OCI-LY7 (cell line): ENCODE results near the gene ITGB2. TPM values are rescaled to one million over a fixed set of nuclear protein-coding genes. Genes with fewer than 3 reads are reported as not detected.

Source experiments
- BruUV-seq: library from RNA; stranded (reverse); fragments of 400-500 nt; replicated peaks from 2 replicates; lab custom pipeline; 2021; lab: Mats Ljungman, UMichigan
- CTCF ChIA-PET: fragments of 300-600 bp; sonication (Branson Sonifier 250); formaldehyde crosslinking; loops from one replicate; lab custom pipeline; 2022; ENCODE audit warnings: antibody characterized with exemption; ENCODE audit not compliant: unreplicated experiment; lab: Charles Lee
- POLR2A ChIA-PET: fragments of 300-600 bp; sonication (Branson Sonifier 250); formaldehyde crosslinking; loops from one replicate; lab custom pipeline; 2022; ENCODE audit warnings: antibody characterized with exemption; lab: Charles Lee
- DNase-seq: peaks from one replicate; pipeline ENCODE4 v3.0.0-alpha.2; 2015; ENCODE audit warnings: low spot score
- H2AFZ ChIP-seq: fragments of 200-600 bp; sonication (generic), shearing (Covaris generic); 2 replicates; pipeline ENCODE4 v1.6.1; 2014; ENCODE audit warnings: mild to moderate bottlenecking, antibody characterized with exemption, low read length, moderate library complexity
- H3K27ac ChIP-seq: fragments of 200-600 bp; sonication (generic); 2 replicates; pipeline ENCODE4 v1.5.1; 2014; ENCODE audit warnings: mixed run types, low read depth, mild to moderate bottlenecking, moderate library complexity, low read length, inconsistent platforms; ENCODE audit not compliant: poor library complexity, severe bottlenecking
- H3K36me3 ChIP-seq: fragments of 200-600 bp; sonication (generic); 2 replicates; pipeline ENCODE4 v1.6.1; 2014; ENCODE audit warnings: mild to moderate bottlenecking, antibody characterized with exemption, low read length, moderate library complexity, mixed read lengths; ENCODE audit not compliant: insufficient read depth
- H3K4me1 ChIP-seq: fragments of 200-600 bp; sonication (generic); 2 replicates; pipeline ENCODE4 v1.5.1; 2014; ENCODE audit warnings: mild to moderate bottlenecking, low read length; ENCODE audit not compliant: insufficient read depth, poor library complexity, severe bottlenecking
- H3K4me2 ChIP-seq: fragments of 200-600 bp; sonication (generic); 2 replicates; pipeline ENCODE4 v1.6.1; 2014; ENCODE audit warnings: mild to moderate bottlenecking, low read length
- H3K4me3 ChIP-seq: fragments of 200-600 bp; sonication (generic); 2 replicates; pipeline ENCODE4 v1.5.1; 2014; ENCODE audit warnings: mild to moderate bottlenecking, low read depth, low read length; ENCODE audit not compliant: poor library complexity, severe bottlenecking
- H3K79me2 ChIP-seq: fragments of 200-600 bp; sonication (generic); 2 replicates; pipeline ENCODE4 v1.6.1; 2016; ENCODE audit warnings: low read depth, mild to moderate bottlenecking, low read length, moderate library complexity, mixed read lengths; ENCODE audit not compliant: insufficient read depth
- H3K9me2 ChIP-seq: fragments of 200-600 bp; sonication (generic); 2 replicates; pipeline ENCODE4 v1.6.1; 2016; ENCODE audit warnings: mild to moderate bottlenecking, low read length, mixed read lengths; ENCODE audit not compliant: insufficient read depth
- H3K9me3 ChIP-seq: fragments of 200-600 bp; sonication (generic); 2 replicates; pipeline ENCODE4 v1.6.1; 2014; ENCODE audit warnings: mild to moderate bottlenecking, mixed run types, low read length, mixed read lengths
- H4K20me1 ChIP-seq: fragments of 200-600 bp; sonication (generic); 2 replicates; pipeline ENCODE4 v1.6.1; 2014; ENCODE audit warnings: mild to moderate bottlenecking, antibody characterized with exemption, low read length, moderate library complexity, mixed read lengths; ENCODE audit not compliant: insufficient read depth
- EZH2phosphoT487 ChIP-seq: fragments of 200-600 bp; sonication (generic); IDR thresholded peaks from 2 replicates; pipeline ENCODE4 v1.6.1; 2018; ENCODE audit warnings: low read depth, borderline replicate concordance, mild to moderate bottlenecking, mixed run types, antibody characterized with exemption, low read length, moderate library complexity, mixed read lengths
- intact Hi-C: fragments of 100-400 bp; cut with micrococcal nuclease; formaldehyde crosslinking; loops from one replicate; pipeline ENCODE4 v1.10.0; 2022; ENCODE audit not compliant: unreplicated experiment
- total RNA-seq, 2 experiments: library from RNA; depleted of rRNA in 1 of 2; stranded (reverse); fragments of >200 nt in 1 of 2; shearing (Covaris generic) in 1 of 2; gene quantifications; 2 replicates each; pipeline ENCODE4 v1.2.3, GENCODE V29; 2014 to 2022
- TF ChIP-seq, protein P1 (sequence below): fragments of 200-600 bp; sonication (generic); conservative IDR thresholded peaks from 2 replicates; pipeline ENCODE4 v1.5.1; 2014; ENCODE audit warnings: mild to moderate bottlenecking, antibody characterized with exemption, low read length, moderate library complexity, mixed read lengths

ITGB2 gene
- total RNA-seq, 2 experiments from 2014 or later, result 11.6 to 78.9 TPM

DNA sequence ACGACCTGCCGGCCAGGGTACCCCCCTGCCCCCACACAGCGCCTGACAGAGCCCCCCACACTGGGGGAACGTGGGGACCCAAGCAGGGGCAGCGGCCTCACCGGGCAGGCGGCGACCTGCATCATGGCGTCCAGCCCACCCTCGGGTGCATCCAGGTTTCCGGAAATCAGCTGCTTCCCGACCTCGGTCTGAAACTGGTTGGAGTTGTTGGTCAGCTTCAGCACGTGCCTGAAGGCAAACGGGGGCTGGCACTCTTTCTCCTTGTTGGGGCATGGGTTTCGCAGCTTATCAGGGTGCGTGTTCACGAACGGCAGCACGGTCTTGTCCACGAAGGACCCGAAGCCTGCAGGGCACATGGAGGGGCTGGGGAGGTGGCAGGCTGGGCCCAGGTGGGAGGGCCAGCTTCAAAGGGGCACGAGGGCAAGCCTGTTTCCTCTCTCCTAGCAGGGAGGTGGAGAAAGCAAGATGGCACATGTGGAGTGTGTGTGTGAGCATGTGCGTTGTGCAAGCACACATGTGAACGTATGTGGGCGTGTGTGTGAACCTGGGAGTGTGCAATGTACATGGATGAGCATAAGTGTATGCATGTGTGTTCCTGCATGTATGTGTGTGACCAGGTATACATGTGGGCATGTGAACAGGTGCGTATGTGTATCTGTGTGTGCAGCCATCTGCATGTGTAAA, 19.2 kb downstream of the ITGB2 start:
- no peak for TF ChIP-seq EZH2phosphoT487
- TF ChIP-seq, protein P1, sequence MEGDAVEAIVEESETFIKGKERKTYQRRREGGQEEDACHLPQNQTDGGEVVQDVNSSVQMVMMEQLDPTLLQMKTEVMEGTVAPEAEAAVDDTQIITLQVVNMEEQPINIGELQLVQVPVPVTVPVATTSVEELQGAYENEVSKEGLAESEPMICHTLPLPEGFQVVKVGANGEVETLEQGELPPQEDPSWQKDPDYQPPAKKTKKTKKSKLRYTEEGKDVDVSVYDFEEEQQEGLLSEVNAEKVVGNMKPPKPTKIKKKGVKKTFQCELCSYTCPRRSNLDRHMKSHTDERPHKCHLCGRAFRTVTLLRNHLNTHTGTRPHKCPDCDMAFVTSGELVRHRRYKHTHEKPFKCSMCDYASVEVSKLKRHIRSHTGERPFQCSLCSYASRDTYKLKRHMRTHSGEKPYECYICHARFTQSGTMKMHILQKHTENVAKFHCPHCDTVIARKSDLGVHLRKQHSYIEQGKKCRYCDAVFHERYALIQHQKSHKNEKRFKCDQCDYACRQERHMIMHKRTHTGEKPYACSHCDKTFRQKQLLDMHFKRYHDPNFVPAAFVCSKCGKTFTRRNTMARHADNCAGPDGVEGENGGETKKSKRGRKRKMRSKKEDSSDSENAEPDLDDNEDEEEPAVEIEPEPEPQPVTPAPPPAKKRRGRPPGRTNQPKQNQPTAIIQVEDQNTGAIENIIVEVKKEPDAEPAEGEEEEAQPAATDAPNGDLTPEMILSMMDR, result no peak
- ChIA-PET CTCF (no interaction called here), POLR2A (no interaction called here)
- Histone ChIP-seq H3K9me2 (no peaks in the 10 kb centered on the region), H3K9me3 (no peaks in the 10 kb centered on the region), H4K20me1 (no peaks in the 10 kb centered on the region), H3K27ac (no peak overlapping the region), H3K36me3 (no peaks in the 10 kb centered on the region), H3K4me2 (no peak overlapping the region), H2AFZ (no peak overlapping the region), H3K4me3 (no peak overlapping the region), H3K4me1 (no peaks in the 10 kb centered on the region), H3K79me2 (no peaks in the 10 kb centered on the region)
- intact Hi-C loops, result no loop called here
- DNase-seq, result no peak
- no TSS peak for BruUV-seq

DNA sequence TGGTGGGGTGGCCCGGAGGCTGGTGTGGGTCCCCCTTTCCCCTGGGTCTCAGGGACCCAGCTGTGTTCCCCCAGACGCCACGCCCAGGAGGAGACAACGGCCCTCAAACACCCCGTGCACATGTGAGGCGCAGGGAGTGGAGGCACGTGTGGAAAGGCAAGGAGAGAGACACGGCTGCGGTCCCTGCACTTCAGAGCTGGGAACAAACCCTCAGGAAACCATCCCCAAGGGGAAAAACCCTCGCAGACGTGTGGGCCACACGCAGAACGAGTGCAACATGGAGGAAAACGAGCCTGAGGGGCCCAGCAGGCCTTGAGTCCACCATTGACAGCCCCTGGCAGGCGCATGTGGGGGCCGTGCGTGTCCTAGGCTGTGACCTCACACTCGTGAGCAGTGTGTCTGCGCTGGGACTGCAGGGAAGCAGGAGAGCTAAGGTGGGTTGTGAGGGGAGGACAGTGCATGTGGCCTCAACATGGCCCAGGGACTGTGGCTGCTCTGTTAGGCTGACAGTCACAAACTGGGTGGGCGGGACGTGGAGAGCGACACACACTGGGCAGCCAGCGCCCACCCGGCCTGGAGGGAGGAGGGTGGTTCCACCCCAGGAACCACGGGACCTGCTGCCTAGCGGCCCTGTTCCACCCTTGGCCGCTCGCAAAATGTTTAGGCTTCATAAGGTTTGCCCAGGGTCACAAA, 20.0 kb downstream of the ITGB2 start:
- no peaks in the 10 kb centered on the region for H3K9me3 ChIP-seq
- CTCF ChIA-PET, result no interaction called here
- no peaks in the 10 kb centered on the region for H3K9me2 ChIP-seq
- BruUV-seq, result no TSS peak
- H4K20me1 ChIP-seq, result no peaks in the 10 kb centered on the region
- H3K4me1 ChIP-seq, result no peaks in the 10 kb centered on the region
- TF ChIP-seq EZH2phosphoT487, result no peak
- TF ChIP-seq, protein P1, result no peak
- H3K79me2 ChIP-seq, result no peaks in the 10 kb centered on the region
- intact Hi-C loops, result no loop called here
- POLR2A ChIA-PET, result no interaction called here
- no peak overlapping the region for H3K27ac ChIP-seq
- no peak overlapping the region for H3K4me3 ChIP-seq
- H2AFZ ChIP-seq, result no peak overlapping the region
- H3K4me2 ChIP-seq, result no peak overlapping the region
- DNase-seq, result no peak
- H3K36me3 ChIP-seq, result no peaks in the 10 kb centered on the region
